D721Med (cell line): ENCODE data around the gene NRXN3.
A peak's percentile ranks its signal among the peaks of the same experiment; 100 is the strongest.

Source experiments
- DNase-seq: peaks from one replicate; pipeline ENCODE4 v3.0.0; 2011; ENCODE audit warnings: low spot score; ENCODE audit not compliant: insufficient read length
- FAIRE-seq: peaks from 2 replicates; lab custom pipeline; 2011; peaks lifted over from hg19 to GRCh38; lab: Jason Lieb, UNC
- TF ChIP-seq, protein P1 (sequence below): IDR thresholded peaks from 2 replicates; pipeline ENCODE4 v1.5.1; 2012; ENCODE audit warnings: mild to moderate bottlenecking, control low read depth; ENCODE audit not compliant: insufficient read depth; ENCODE audit errors: missing control alignments

Gene NRXN3

GRCh38 chr14:79083356-79083755, 913.2 kb downstream of the NRXN3 start:
- TF ChIP-seq, protein P1, sequence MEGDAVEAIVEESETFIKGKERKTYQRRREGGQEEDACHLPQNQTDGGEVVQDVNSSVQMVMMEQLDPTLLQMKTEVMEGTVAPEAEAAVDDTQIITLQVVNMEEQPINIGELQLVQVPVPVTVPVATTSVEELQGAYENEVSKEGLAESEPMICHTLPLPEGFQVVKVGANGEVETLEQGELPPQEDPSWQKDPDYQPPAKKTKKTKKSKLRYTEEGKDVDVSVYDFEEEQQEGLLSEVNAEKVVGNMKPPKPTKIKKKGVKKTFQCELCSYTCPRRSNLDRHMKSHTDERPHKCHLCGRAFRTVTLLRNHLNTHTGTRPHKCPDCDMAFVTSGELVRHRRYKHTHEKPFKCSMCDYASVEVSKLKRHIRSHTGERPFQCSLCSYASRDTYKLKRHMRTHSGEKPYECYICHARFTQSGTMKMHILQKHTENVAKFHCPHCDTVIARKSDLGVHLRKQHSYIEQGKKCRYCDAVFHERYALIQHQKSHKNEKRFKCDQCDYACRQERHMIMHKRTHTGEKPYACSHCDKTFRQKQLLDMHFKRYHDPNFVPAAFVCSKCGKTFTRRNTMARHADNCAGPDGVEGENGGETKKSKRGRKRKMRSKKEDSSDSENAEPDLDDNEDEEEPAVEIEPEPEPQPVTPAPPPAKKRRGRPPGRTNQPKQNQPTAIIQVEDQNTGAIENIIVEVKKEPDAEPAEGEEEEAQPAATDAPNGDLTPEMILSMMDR, result no peak
- no peak for FAIRE-seq
- DNase-seq, result no peak

DNA sequence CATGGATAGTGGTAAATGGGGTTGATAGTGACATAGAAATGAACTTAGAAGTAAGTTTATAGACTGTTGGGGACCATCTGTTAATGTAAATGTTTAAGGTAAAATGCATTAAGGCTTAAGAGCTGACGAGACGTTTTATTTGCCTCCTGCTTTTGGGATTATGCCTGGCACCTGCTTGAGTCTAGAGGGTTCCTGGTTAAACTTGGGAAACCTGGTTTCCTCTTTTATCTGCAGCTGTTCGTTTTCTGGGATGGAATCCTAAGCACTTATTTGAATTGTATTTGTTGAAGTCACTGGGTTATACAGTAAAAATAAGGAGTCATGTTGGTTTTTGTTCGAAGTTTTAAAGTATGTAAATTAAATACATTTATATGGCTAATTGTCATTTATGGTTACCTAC, 914.7 kb downstream of the NRXN3 start:
- FAIRE-seq (no peak), DNase-seq (no peak)
- TF ChIP-seq, protein P1, result no peak

DNA sequence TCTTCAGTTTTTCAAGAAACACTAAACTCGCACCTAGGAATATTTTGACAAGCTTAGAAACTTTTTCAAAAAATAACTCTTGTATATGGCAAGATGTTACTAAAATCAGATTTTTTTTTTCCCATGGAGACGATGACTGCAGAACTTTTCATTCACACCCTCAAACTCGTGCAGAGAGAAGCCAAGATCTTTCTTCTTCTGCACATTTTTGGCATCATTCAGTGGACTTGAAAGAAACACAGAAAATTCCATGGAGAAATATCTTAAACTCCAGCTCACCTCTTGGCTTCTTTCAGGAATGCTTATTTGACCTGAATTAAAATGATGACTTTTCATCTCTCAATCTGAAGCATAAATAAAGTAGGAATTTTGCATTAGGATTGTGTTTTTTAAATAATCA, 919.4 kb downstream of the NRXN3 start:
- no peak for FAIRE-seq
- TF ChIP-seq, protein P1, result no peak
- no peak for DNase-seq

GRCh38 chr14:79090641-79091180, 920.5 kb downstream of the NRXN3 start:
- TF ChIP-seq, protein P1, result no peak
- no peak for DNase-seq
- no peak for FAIRE-seq

DNA sequence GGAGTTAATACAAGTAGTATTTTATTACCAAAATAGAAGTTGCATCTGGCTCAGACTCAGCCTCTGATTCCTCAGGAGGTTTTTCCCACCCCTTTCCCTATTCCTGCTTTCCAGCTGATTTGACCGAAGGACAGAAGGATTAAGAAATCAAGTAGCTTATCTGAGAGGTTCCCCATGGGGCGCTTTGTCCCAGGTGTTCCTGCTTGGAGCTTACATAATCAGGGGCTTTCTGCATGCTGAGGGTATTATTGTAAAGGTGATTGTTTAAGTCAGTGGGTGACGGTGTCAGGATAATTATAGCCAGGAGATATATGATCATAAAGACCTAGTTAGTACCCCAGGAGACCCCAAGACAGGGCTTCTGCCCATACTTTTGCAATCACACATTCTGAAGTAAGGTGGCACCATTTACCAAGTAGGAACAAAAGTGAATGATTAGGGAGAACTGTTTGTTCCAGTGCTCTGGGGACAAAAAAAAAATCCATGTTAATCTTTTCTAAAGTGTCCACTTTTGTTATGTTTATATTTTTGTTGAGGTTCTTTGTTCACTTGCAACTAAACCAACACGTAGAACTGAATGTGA, 921.3 kb downstream of the NRXN3 start:
- FAIRE-seq (peak; percentile 81), DNase-seq (no peak)
- TF ChIP-seq, protein P1, result peak; percentile 13

DNA sequence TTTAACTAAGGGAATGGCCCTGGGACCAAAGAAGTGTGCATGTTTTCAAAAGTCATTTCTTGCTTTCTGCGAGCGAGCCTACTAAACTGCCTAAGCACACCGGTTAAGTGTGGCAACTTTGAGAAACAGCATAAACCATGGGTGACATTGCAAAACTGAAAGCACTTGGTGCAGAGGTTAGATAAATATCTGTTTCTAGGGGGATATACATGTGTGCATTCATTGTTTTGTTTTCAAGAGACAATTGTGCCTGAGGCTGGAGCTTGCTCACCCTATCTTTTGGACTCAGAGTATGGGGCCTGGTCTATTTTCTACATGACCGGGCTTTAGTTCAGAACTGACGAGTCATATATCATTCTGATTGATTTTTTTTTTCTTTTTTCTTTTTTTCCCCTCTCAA, 923.4 kb downstream of the NRXN3 start:
- FAIRE-seq, result no peak
- TF ChIP-seq, protein P1, result no peak
- DNase-seq, result no peak

DNA sequence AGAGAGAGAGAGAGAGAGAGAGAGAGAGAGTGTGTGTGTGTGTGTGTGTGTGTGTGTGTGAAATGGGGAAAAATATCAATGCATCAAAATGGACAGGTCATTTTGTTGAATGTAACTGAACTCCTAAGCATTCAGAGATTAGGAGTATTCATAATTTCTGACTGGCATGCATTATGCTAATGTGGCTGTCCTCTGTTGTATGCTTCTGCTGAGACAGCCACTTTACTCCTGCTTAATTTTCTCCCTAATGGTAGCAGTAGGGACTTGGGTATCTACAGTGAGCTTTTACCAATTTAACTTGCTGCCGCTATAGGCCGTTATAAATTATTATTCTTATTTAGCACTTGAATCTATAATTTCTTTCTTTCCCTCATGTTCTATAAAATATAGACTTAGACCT, 924.8 kb downstream of the NRXN3 start:
- TF ChIP-seq, protein P1, result no peak
- DNase-seq, result no peak
- FAIRE-seq, result no peak
